Mucosa of stomach (tissue), 1 donor: ENCODE data around the gene ATP10B.

Source experiments
- H3K27me3 ChIP-seq: one replicate; pipeline ENCODE4 v1.7.0; 2013; ENCODE audit warnings: mild to moderate bottlenecking, low read length; ENCODE audit not compliant: control insufficient read depth, insufficient read depth
- H3K36me3 ChIP-seq: one replicate; pipeline ENCODE4 v1.7.0; 2013; ENCODE audit warnings: low read length; ENCODE audit not compliant: control insufficient read depth, insufficient read depth
- H3K4me1 ChIP-seq: one replicate; pipeline ENCODE4 v1.7.0; 2013; ENCODE audit warnings: mild to moderate bottlenecking, low read length; ENCODE audit not compliant: control insufficient read depth, insufficient read depth
- H3K4me3 ChIP-seq: one replicate; pipeline ENCODE4 v1.7.0; 2013; ENCODE audit warnings: low read length
- H3K9ac ChIP-seq: one replicate; pipeline ENCODE4 v1.7.0; 2013; ENCODE audit warnings: mild to moderate bottlenecking, low read length, moderate library complexity
- H3K9me3 ChIP-seq: one replicate; pipeline ENCODE4 v1.7.0; 2013; ENCODE audit warnings: mild to moderate bottlenecking, low read length, moderate library complexity; ENCODE audit not compliant: control insufficient read depth
- donor health status: Pancreatic carcinoma.

Gene ATP10B

GRCh38 chr5:160694896-160695295, 157.1 kb downstream of the ATP10B start:
- Histone ChIP-seq H3K27me3 (no peaks in the 10 kb centered on the region), H3K9ac (no peak overlapping the region), H3K9me3 (no peaks in the 10 kb centered on the region), H3K4me1 (peaks cover 58% of the 10 kb centered on the region), H3K4me3 (no peak overlapping the region), H3K36me3 (no peaks in the 10 kb centered on the region)

DNA sequence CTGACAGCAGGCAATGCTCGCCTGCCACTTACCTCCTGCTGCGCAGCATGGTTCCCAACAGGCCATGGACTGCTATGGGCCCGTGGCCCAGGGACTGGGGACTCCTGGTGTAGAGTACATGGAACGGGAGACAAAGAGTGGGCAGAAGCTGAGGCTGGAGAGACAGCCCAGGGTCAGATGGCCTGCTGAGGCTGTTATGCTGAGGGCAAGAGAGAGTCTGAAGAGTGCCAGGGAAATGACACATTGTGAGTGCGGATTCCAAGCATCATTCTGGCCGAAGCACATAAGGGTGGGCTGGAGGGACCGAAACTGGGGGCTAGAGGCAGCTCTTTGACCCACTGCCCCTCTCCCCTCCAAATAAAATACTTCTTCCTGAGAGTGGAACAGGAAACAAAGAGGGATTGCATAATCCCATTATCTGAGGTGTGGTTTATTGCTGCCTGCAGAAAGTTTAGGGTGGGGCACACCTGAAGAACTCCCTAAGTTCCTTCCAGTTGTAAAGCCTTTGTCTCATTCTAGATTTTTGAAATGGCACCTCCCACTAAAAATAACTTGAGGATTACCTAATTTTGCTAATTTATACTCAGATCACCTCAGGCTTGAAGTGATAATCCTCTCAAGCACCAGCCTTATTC, 158.1 kb downstream of the ATP10B start:
- H3K27me3 ChIP-seq, result no peaks in the 10 kb centered on the region
- no peak overlapping the region for H3K4me3 ChIP-seq
- peaks cover 57% of the 10 kb centered on the region for H3K4me1 ChIP-seq
- peak overlapping the region; percentile 57 for H3K9ac ChIP-seq
- H3K36me3 ChIP-seq, result no peaks in the 10 kb centered on the region
- H3K9me3 ChIP-seq, result no peaks in the 10 kb centered on the region

DNA sequence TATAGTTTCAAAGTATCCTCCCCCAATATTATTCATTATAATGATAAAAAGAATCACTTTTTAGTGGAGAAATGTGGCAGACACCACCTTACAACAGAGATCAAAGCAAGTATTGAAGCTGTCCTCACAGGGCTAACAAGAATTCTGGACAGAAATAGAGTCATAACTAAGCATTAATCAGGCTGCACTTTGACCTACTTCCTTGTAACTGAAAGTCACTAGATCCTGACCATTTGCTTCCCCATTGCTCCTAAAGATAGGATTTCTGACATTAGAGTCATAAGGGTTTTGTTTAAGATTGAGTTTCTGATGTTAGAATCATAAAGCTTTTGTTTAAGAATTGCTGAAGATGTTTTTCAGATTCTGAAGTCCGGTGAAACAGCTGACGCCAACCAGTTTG, 159.7 kb downstream of the ATP10B start:
- Histone ChIP-seq H3K36me3 (no peaks in the 10 kb centered on the region), H3K4me1 (peaks cover 50% of the 10 kb centered on the region), H3K9ac (no peak overlapping the region), H3K27me3 (no peaks in the 10 kb centered on the region), H3K4me3 (no peak overlapping the region), H3K9me3 (no peaks in the 10 kb centered on the region)

DNA sequence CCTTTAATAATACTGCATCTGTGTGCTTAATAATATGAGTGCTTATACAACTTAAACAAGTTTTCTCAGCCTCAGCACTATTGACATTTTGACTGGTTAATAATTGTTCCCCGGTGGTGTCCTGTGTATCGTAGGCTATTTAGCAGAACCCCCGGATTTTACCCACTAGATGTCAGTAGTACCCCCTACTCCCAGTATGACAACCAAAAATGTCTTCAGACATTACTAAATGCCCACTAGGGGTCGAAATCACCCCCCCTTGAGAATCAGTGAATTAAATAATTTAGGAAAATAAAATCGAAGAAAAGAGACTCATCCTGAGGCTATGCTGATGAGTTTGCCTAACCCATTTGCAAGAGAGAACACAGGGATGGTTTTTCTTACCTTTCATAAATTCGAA, 166.3 kb downstream of the ATP10B start:
- no peaks in the 10 kb centered on the region for H3K27me3 ChIP-seq
- H3K9ac ChIP-seq, result no peak overlapping the region
- no peaks in the 10 kb centered on the region for H3K9me3 ChIP-seq
- no peak overlapping the region for H3K4me3 ChIP-seq
- H3K36me3 ChIP-seq, result no peaks in the 10 kb centered on the region
- peaks cover 14% of the 10 kb centered on the region for H3K4me1 ChIP-seq

- no peaks in the 10 kb centered on the region for H3K36me3 ChIP-seq
- peaks cover 14% of the 10 kb centered on the region for H3K4me1 ChIP-seq
- H3K4me3 ChIP-seq, result no peak overlapping the region
- no peaks in the 10 kb centered on the region for H3K9me3 ChIP-seq
- H3K27me3 ChIP-seq, result no peaks in the 10 kb centered on the region
- H3K9ac ChIP-seq, result no peak overlapping the region
Measured at GRCh38 chr5:160685219-160685618, 166.8 kb downstream of the ATP10B start.

DNA sequence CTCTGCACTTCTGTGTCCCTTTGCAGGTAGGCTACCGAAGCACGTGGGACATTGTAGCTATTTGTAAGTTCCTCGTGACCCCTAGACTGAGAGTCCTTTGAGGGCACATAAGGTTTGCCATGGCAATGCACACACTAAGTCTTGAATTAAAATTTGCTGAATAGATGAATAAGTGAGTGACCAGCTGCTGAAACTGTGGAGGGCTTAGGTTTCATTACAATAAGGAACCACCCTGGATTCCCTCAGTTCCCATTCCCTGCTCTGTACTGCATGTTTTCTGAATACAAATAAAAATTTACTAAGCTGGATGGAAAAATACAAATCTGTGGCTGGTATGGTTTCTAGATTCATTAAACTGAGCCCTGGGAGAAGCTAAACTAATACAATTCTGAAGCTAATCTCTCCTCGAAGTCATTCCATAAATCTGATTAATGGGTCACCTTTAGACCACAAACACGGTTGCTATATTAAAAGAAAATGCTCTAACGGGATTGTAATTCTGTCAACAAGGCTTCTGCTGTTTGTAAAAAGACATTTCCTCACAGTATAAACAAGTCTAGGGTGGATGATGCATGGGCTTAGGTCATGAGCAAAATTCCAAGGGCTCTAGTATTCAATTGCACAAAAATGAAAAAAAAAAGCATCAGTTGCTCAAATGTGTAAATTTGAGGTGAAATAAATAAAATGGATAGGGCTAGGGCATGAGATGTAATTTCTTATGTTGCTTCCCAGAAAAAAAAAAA, 172.3 kb downstream of the ATP10B start:
- Histone ChIP-seq H3K9me3 (no peaks in the 10 kb centered on the region), H3K9ac (no peak overlapping the region), H3K4me3 (no peak overlapping the region), H3K36me3 (no peaks in the 10 kb centered on the region), H3K27me3 (no peaks in the 10 kb centered on the region), H3K4me1 (no peaks in the 10 kb centered on the region)

- Histone ChIP-seq H3K4me3 (no peak overlapping the region), H3K4me1 (peaks cover 10% of the 10 kb centered on the region), H3K9me3 (no peaks in the 10 kb centered on the region), H3K27me3 (no peaks in the 10 kb centered on the region), H3K9ac (no peak overlapping the region), H3K36me3 (no peaks in the 10 kb centered on the region)
Measured at GRCh38 chr5:160675988-160676387, 176.0 kb downstream of the ATP10B start.

GRCh38 chr5:160674901-160675300, 177.1 kb downstream of the ATP10B start:
- Histone ChIP-seq H3K9ac (no peak overlapping the region), H3K36me3 (peaks cover 5% of the 10 kb centered on the region), H3K9me3 (no peaks in the 10 kb centered on the region), H3K27me3 (no peaks in the 10 kb centered on the region), H3K4me1 (peaks cover 10% of the 10 kb centered on the region), H3K4me3 (no peak overlapping the region)

DNA sequence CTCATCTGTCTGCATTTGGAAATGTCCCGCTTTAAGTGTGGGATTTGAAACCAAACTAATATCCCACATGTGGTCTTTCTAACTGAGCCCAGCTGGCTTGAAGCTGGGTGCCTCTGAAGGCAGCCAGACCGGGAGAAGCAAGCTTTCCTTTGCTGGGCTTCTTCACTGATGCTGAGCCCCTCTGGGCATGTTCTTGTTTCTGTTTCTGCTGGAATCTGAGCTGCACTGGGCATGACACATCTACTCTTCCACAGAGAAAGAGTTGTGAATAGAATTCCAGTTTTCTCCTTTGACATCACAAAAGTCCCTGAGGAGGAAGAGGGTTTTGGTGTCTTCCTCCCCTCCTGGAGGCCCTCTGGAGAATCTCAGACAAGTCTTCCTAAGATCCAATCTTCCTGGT, 179.5 kb downstream of the ATP10B start:
- no peak overlapping the region for H3K9ac ChIP-seq
- H3K4me3 ChIP-seq, result no peak overlapping the region
- H3K9me3 ChIP-seq, result no peaks in the 10 kb centered on the region
- H3K36me3 ChIP-seq, result peaks cover 5% of the 10 kb centered on the region
- no peaks in the 10 kb centered on the region for H3K27me3 ChIP-seq
- H3K4me1 ChIP-seq, result peaks cover 10% of the 10 kb centered on the region

DNA sequence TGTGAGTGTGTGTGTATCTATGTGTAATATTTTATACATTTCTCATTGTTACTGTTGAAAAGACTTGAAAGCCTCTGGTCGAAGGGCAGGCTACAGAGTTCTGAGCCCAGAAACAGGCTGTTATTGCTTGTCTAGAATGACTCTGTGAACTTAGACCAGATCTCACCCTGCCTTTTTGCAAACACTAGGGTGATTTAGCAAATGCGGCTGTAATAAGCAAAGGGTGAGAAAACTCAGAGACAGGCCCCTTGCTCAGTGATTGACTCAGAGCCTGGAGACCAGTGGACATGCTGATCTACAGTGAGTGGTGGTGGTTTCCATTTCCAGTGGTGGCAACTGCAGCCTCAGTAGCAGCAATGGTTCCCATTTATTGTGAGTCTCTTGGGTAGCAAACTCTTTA, 183.7 kb downstream of the ATP10B start:
- Histone ChIP-seq H3K4me3 (no peak overlapping the region), H3K9me3 (no peaks in the 10 kb centered on the region), H3K9ac (no peak overlapping the region), H3K36me3 (peaks cover 5% of the 10 kb centered on the region), H3K4me1 (no peaks in the 10 kb centered on the region), H3K27me3 (no peaks in the 10 kb centered on the region)

GRCh38 chr5:160667160-160667559, 184.9 kb downstream of the ATP10B start:
- Histone ChIP-seq H3K4me1 (no peaks in the 10 kb centered on the region), H3K9me3 (no peaks in the 10 kb centered on the region), H3K36me3 (peaks cover 5% of the 10 kb centered on the region), H3K27me3 (no peaks in the 10 kb centered on the region), H3K9ac (no peak overlapping the region), H3K4me3 (no peak overlapping the region)

- H3K36me3 ChIP-seq, result peaks cover 3% of the 10 kb centered on the region
- no peaks in the 10 kb centered on the region for H3K9me3 ChIP-seq
- H3K27me3 ChIP-seq, result no peaks in the 10 kb centered on the region
- H3K4me3 ChIP-seq, result no peak overlapping the region
- no peak overlapping the region for H3K9ac ChIP-seq
- no peaks in the 10 kb centered on the region for H3K4me1 ChIP-seq
Measured at GRCh38 chr5:160665460-160665859, 186.6 kb downstream of the ATP10B start.
